Activated CD4-positive, alpha-beta T cell treated with anti-CD3 and anti-CD28 coated beads, Interleukin-2, amount 10 ng/mL, durations not matched to agents 24 days and 14 days (primary cell): ENCODE data around the gene QARS1. TPM values are rescaled to one million over a fixed set of nuclear protein-coding genes. Genes with fewer than 3 reads are reported as not detected.
A peak's percentile ranks its signal among the peaks of the same experiment; 100 is the strongest.

Experiments used
- DNase-seq: peaks from one replicate; pipeline ENCODE4 v3.0.0; 2022
- H3K27ac Mint-ChIP-seq: one replicate; pipeline ENCODE4 v1.8.0; 2022; ENCODE audit warnings: mild to moderate bottlenecking, mixed read lengths
- H3K27me3 Mint-ChIP-seq: one replicate; pipeline ENCODE4 v1.8.0; 2022; ENCODE audit warnings: mixed read lengths
- H3K36me3 Mint-ChIP-seq: one replicate; pipeline ENCODE4 v1.8.0; 2022; ENCODE audit warnings: low read depth, mild to moderate bottlenecking, mixed read lengths
- H3K4me1 Mint-ChIP-seq: one replicate; pipeline ENCODE4 v1.8.0; 2021; ENCODE audit warnings: mixed read lengths
- H3K4me3 Mint-ChIP-seq: one replicate; pipeline ENCODE4 v1.8.0; 2022; ENCODE audit warnings: mild to moderate bottlenecking, moderate library complexity, mixed read lengths
- H3K9me3 Mint-ChIP-seq: one replicate; pipeline ENCODE4 v1.8.0; 2021; ENCODE audit warnings: mixed read lengths
- intact Hi-C: fragments of 100-400 bp; cut with micrococcal nuclease; formaldehyde crosslinking; loops from one replicate; pipeline ENCODE4 v1.15.1; 2023
- total RNA-seq: library from RNA; stranded (reverse); gene quantifications from 2 replicates; pipeline ENCODE4 v1.2.3, GENCODE V29; 2022

The QARS1 gene
- total RNA-seq: 188 and 192 TPM in 2 replicates

DNA sequence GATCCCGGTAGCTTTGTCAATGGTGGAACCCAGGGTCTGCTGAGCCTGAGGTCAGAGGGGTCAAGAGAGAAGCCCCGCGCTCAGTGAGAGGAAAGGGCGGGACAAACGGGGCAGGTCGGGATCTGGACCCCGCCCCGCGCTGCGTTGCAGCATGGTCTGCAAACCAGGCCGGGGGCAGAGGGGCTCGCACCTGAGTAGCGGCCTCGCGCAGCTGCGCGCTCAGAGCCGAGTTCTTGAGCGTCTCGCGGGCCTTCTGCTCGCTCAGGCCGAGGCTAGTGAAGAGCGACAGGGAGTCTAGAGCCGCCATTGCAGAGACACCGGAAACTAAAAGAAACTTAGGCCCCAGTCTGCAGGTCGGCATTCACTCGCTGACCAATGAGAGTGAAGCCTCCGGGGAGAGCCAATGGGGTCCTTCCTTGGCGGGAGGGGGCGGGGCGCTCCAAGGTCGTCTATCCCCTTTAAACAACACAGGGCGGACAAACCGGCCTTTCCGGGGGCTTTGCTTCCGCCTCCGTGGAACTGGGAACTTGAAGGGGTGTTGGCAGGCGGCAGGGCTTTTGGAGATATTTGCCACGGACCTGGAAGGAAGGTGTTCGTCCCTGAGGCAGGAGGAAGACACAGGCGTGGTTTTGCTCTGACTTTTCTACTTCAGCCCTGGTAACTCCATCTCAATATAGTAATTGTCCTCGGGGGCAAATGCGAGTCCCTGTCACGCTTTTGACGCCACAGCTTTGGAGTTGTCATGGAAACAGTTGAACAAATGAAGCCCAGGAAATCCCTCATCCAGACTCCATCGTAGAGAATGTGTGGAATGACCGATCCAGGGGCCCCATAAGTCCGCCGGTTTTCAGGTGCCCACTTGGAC is at the start of gene QARS1:
Gene QARS1, minus strand, starts transcription at position 331 of the 865 bp plus-strand sequence. Its CDS starts 24 bp downstream, at position 307.
- Mint-ChIP-seq H3K9me3 (no peaks in the 10 kb centered on the region), H3K36me3 (peaks cover 47% of the 10 kb centered on the region), H3K4me1 (peaks cover 18% of the 10 kb centered on the region), H3K27me3 (no peaks in the 10 kb centered on the region), H3K27ac (peak within 1 kb of the TSS; percentile 96), H3K4me3 (peak within 1 kb of the TSS; percentile 99)
- intact Hi-C loops: loop anchor here (1.0 kb wide), 2 partner anchors 10 to 16 kb away; partner anchors contain the start of genes QRICH1 and USP19
- DNase-seq: peak; percentile 97

DNA sequence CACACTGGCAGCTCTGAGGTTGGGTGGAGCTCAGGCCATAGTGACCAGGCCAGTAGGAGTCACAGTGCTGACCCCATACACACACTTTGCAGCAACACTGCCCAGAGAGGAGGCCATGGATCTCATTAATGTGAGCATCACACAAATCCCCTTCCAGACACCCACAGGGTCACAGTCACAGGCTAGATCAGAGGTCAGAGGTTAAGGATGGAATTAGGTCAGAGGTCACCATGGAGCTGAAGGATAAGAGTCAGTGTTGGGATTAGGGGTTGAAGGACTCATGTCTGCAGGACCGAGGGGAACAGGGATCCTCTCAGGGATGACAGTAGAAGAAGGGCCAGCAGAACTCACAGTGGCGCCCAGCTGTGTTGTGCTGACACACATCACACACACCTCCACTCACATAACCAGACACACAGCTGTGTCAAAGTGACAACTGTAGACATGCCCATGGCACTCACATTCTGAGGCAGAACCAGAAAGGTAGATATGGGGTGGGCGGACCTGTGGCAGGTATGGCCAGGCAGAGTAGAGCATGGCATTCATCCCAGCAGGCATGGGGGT is 48.9 kb upstream of the QARS1 start:
- intact Hi-C loops: no loop called here
- Mint-ChIP-seq H3K4me3 (no peak overlapping the region), H3K27ac (no peak overlapping the region), H3K36me3 (no peaks in the 10 kb centered on the region), H3K4me1 (no peaks in the 10 kb centered on the region), H3K27me3 (no peaks in the 10 kb centered on the region), H3K9me3 (no peaks in the 10 kb centered on the region)
- DNase-seq: no peak

GRCh38 chr3:49151610-49152009 is 47.1 kb upstream of the QARS1 start:
- DNase-seq: no peak
- Mint-ChIP-seq H3K9me3 (no peaks in the 10 kb centered on the region), H3K36me3 (no peaks in the 10 kb centered on the region), H3K27me3 (no peaks in the 10 kb centered on the region), H3K4me3 (no peak overlapping the region), H3K27ac (no peak overlapping the region), H3K4me1 (no peaks in the 10 kb centered on the region)
- intact Hi-C loops: no loop called here

DNA sequence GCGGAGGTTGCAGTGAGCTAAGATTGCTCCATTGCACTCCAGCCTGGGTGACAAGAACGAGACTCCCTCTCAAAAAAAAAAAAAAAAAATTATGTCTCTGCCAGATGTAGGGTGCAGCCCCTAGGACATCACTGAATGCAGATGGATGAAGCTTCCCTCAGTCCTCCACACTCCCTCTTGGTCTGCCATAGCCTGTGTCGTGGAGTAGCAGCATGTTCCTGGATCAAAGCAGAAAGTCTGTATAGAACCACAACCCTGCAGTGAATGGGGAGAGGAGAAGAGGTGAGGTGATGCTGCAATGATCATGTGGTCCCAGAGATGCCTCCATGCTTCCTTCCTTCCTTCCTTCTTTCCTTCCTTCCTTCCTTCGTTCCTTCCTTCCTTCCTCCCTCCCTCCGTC is 43.6 kb upstream of the QARS1 start:
- no peaks in the 10 kb centered on the region for H3K9me3 Mint-ChIP-seq
- DNase-seq: no peak
- H3K4me3 Mint-ChIP-seq: no peak overlapping the region
- intact Hi-C loops: no loop called here
- H3K36me3 Mint-ChIP-seq: no peaks in the 10 kb centered on the region
- no peak overlapping the region for H3K27ac Mint-ChIP-seq
- no peaks in the 10 kb centered on the region for H3K4me1 Mint-ChIP-seq
- no peaks in the 10 kb centered on the region for H3K27me3 Mint-ChIP-seq

- Mint-ChIP-seq H3K9me3 (no peaks in the 10 kb centered on the region), H3K36me3 (no peaks in the 10 kb centered on the region), H3K4me1 (peaks cover 5% of the 10 kb centered on the region), H3K4me3 (no peak overlapping the region), H3K27me3 (peaks cover 2% of the 10 kb centered on the region), H3K27ac (no peak overlapping the region)
- intact Hi-C loops: no loop called here
- no peak for DNase-seq
These were observed 35.5 kb upstream of the QARS1 start for GRCh38 chr3:49140080-49140479.

DNA sequence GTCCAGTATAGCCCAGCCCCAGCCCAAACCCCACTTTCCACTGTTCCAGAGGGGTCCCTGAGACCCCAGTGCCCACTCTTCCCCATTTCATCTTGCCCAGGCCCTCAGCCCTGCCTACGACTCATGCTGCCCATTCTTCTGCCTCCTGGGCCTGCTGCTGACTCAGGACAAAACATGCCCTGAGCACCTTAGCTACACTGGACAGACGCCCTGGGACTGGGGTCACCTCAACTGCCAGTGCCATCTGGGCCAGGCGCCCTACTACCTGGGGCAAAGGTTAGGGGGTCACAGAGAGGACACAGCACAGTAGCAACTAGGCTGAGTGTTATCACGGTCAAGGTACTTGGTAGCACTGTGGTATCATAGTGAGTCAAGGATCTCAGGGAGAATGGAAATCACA is 30.9 kb upstream of the QARS1 start:
- H3K27me3 Mint-ChIP-seq: peaks cover 2% of the 10 kb centered on the region

DNA sequence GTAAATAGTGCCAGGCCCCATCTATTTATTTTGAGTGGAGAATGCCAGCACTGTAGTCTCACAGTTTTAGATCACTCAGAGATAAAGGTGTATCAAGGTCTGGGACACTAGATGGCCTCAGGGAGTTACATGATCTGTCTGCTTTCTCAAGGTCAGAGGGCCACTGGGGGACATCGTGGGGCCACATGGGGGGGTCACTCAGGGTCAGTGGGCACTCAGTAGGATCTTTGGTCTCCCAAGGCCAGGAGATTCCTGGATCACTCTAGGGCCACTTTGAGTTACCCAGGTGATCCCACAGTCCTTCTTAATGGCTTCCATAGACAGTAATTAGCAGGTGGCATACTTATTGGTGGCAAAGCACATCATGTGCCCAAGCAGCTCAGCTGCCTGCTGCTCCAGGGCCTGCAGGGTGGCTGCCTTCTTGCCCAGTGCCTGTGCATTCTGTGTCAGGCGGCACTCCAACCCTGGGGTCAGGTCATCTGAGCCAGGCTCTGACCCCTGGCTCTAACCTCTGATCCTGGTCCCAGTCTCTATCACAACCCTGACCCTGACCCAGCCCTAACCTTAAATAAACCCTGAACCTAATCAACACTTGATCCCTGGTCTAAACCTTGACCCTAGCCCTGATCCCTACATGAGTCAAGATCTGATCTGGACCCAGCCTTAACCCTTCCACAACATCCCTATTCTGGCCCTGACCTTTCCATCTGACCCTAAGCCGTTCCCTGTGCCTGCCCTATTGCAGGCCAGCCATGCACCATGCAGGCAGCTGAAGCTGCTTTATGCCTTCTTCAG is 30.1 kb upstream of the QARS1 start:
- peaks cover 3% of the 10 kb centered on the region for H3K4me1 Mint-ChIP-seq
- no peaks in the 10 kb centered on the region for H3K9me3 Mint-ChIP-seq
- no peak overlapping the region for H3K4me3 Mint-ChIP-seq
- no peak for DNase-seq
- intact Hi-C loops: no loop called here
- H3K36me3 Mint-ChIP-seq: no peaks in the 10 kb centered on the region
- H3K27me3 Mint-ChIP-seq: peaks cover 2% of the 10 kb centered on the region
- H3K27ac Mint-ChIP-seq: no peak overlapping the region

More for the DNA sequence above, 30.9 kb upstream of the QARS1 start:
- H3K4me1 Mint-ChIP-seq: peaks cover 4% of the 10 kb centered on the region
- no peak overlapping the region for H3K4me3 Mint-ChIP-seq
- no peaks in the 10 kb centered on the region for H3K9me3 Mint-ChIP-seq
- no peaks in the 10 kb centered on the region for H3K36me3 Mint-ChIP-seq
- no peak for DNase-seq
- intact Hi-C loops: no loop called here
- H3K27ac Mint-ChIP-seq: no peak overlapping the region

- H3K36me3 Mint-ChIP-seq: no peaks in the 10 kb centered on the region
- peaks cover 2% of the 10 kb centered on the region for H3K27me3 Mint-ChIP-seq
- H3K9me3 Mint-ChIP-seq: no peaks in the 10 kb centered on the region
- no peak overlapping the region for H3K4me3 Mint-ChIP-seq
- no peak for DNase-seq
- H3K4me1 Mint-ChIP-seq: peaks cover 3% of the 10 kb centered on the region
- H3K27ac Mint-ChIP-seq: no peak overlapping the region
- intact Hi-C loops: no loop called here
These were observed 28.8 kb upstream of the QARS1 start for GRCh38 chr3:49133226-49133951.

- no peaks in the 10 kb centered on the region for H3K9me3 Mint-ChIP-seq
- no peak within 1 kb of the TSS for H3K4me3 Mint-ChIP-seq
- peaks cover 3% of the 10 kb centered on the region for H3K4me1 Mint-ChIP-seq
- no peaks in the 10 kb centered on the region for H3K36me3 Mint-ChIP-seq
- no peak within 1 kb of the TSS for H3K27ac Mint-ChIP-seq
- intact Hi-C loops: no loop called here
- peaks cover 2% of the 10 kb centered on the region for H3K27me3 Mint-ChIP-seq
- DNase-seq: no peak
These were observed 28.1 kb upstream of the QARS1 start, which contains the start of gene LAMB2 for GRCh38 chr3:49132437-49133225. Gene LAMB2, minus strand, starts transcription at chr3:49133050. Its CDS starts 183 bp downstream, at chr3:49132867.

- peaks cover 3% of the 10 kb centered on the region for H3K4me1 Mint-ChIP-seq
- no peaks in the 10 kb centered on the region for H3K9me3 Mint-ChIP-seq
- no peaks in the 10 kb centered on the region for H3K36me3 Mint-ChIP-seq
- DNase-seq: no peak
- no peak overlapping the region for H3K4me3 Mint-ChIP-seq
- no peaks in the 10 kb centered on the region for H3K27me3 Mint-ChIP-seq
- H3K27ac Mint-ChIP-seq: no peak overlapping the region
- intact Hi-C loops: no loop called here
These were observed 27.5 kb upstream of the QARS1 start for GRCh38 chr3:49132073-49132436.

DNA sequence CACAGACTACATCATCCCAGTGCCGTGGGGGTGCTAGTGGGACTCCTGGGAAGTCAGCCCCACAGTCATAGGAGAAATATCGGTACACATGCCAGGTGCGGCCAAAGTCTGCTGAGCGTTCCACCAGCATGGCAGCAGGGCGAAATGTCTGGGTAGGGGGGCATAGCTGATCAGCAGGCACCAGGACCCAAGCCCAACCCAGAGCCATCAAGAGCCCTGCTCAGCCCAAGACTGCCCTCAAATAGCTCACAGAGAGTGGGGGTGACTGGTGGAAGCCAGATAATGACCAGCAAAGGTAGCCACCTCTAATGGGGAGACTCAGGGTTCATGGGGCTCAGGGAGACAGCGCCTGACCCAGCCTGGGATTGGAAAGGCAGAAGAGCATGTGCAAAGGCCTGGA is 27.0 kb upstream of the QARS1 start:
- H3K27ac Mint-ChIP-seq: no peak overlapping the region
- H3K9me3 Mint-ChIP-seq: no peaks in the 10 kb centered on the region
- no peak for DNase-seq
- no peaks in the 10 kb centered on the region for H3K36me3 Mint-ChIP-seq
- H3K4me3 Mint-ChIP-seq: no peak overlapping the region
- intact Hi-C loops: no loop called here
- no peaks in the 10 kb centered on the region for H3K27me3 Mint-ChIP-seq
- peaks cover 3% of the 10 kb centered on the region for H3K4me1 Mint-ChIP-seq

- Mint-ChIP-seq H3K4me3 (no peak overlapping the region), H3K9me3 (no peaks in the 10 kb centered on the region), H3K36me3 (no peaks in the 10 kb centered on the region), H3K4me1 (peaks cover 3% of the 10 kb centered on the region), H3K27me3 (no peaks in the 10 kb centered on the region), H3K27ac (no peak overlapping the region)
- DNase-seq: no peak
- intact Hi-C loops: no loop called here
These were observed 26.5 kb upstream of the QARS1 start for GRCh38 chr3:49131040-49131439.
